GM12878 (cell line): Measurements from ENCODE around the gene CHN1.

Experiments used
- CBX5 ChIP-seq: sonication (generic); IDR thresholded peaks from 2 replicates; pipeline ENCODE4 v1.6.1; 2016; ENCODE audit warnings: low read depth, moderate library complexity, mild to moderate bottlenecking, inconsistent platforms
- CHD4 ChIP-seq: fragments of 200-600 bp; sonication (generic); IDR thresholded peaks from 2 replicates; pipeline ENCODE4 v1.6.1; 2016; ENCODE audit warnings: mild to moderate bottlenecking
- IKZF1 ChIP-seq: fragments of 450-650 bp; conservative IDR thresholded peaks from 2 replicates; pipeline ENCODE4 v1.6.1; 2017; ENCODE audit warnings: antibody characterized with exemption, mild to moderate bottlenecking
- POLR2A ChIP-seq: IDR thresholded peaks from 2 replicates; pipeline ENCODE4 v1.6.1; 2011; ENCODE audit warnings: low read depth, mild to moderate bottlenecking, low read length
- ZNF217 ChIP-seq: fragments of 450-650 bp; IDR thresholded peaks from 2 replicates; pipeline ENCODE4 v1.6.1; 2017; ENCODE audit warnings: antibody characterized with exemption, mild to moderate bottlenecking
- TF ChIP-seq, protein P1 (sequence below), 3 experiments: IDR thresholded peaks in 2 of 3; conservative IDR thresholded peaks in 1 of 3; 2 replicates each; pipeline ENCODE4 v1.5.1; 2011; ENCODE audit warnings: low read depth in 3 of 3, low read length in 3 of 3, mild to moderate bottlenecking in 3 of 3, control low read depth in 2 of 3, moderate library complexity in 2 of 3, inconsistent platforms in 1 of 3, mixed read lengths in 1 of 3; ENCODE audit not compliant: control insufficient read depth in 2 of 3, insufficient read depth in 1 of 3; ENCODE audit errors: extremely low read depth in 1 of 3
- TF ChIP-seq, protein P2 (sequence below): IDR thresholded peaks from 2 replicates; pipeline ENCODE4 v1.6.1; 2012; ENCODE audit warnings: mild to moderate bottlenecking, low read depth, low read length
- TF ChIP-seq, protein P3 (sequence below): fragments of 450-650 bp; formaldehyde crosslinking; IDR thresholded peaks from 2 replicates; pipeline ENCODE4 v1.4.0; 2022; ENCODE audit warnings: mild to moderate bottlenecking, moderate library complexity
- TF ChIP-seq, protein P4 (sequence below): IDR thresholded peaks from 2 replicates; pipeline ENCODE4 v1.6.1; 2012; ENCODE audit warnings: low read depth, low read length, improper control_type of control experiment

DNA sequence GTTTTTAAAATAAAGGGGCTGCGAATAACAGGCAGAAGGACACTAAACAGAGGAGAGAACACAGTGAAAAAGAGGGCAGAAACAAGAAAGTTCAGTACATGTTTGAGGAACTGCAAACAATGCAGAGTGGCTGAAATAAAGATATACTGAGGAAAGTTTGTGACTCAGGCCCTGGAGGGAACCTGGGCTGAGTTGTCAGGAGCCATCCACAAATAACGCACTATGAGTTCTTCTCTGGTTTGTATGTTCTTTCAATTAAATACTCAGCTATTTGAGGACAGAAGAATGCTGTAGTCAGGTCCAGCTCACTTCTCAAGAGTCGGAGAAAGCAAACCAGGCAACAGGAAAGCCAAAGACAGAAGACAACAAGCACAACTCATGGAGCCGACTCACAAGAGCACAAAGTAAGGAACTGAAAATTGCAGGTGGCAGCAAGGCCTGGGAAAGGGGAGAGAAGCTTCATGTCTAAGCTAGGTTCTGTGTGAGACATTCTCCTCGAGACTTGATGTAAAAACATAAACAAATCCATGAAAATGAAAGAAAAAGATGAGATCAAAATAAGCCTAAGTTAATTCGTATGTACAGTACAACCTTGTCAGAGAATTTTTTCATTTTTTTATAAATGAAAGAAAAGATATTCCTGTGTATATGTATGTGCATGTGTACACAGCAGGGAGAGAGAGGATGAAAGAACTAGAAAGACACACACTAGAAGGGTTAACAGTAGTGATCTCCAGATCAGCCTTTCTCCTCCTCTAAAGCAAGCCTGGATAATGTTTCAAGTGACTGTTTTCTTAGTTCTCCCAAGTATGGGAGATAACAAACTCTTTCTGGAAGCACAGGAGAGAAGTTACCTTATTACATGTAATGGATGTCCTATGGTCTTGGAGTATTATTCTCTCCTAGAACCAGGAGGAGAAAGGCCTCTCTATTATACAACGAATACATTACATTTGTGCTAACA lies 41.5 kb downstream of the CHN1 start:
- TF ChIP-seq CHD4 (no peak), ZNF217 (no peak), POLR2A (no peak), IKZF1 (no peak), CBX5 (no peak)
- TF ChIP-seq, protein P1, sequence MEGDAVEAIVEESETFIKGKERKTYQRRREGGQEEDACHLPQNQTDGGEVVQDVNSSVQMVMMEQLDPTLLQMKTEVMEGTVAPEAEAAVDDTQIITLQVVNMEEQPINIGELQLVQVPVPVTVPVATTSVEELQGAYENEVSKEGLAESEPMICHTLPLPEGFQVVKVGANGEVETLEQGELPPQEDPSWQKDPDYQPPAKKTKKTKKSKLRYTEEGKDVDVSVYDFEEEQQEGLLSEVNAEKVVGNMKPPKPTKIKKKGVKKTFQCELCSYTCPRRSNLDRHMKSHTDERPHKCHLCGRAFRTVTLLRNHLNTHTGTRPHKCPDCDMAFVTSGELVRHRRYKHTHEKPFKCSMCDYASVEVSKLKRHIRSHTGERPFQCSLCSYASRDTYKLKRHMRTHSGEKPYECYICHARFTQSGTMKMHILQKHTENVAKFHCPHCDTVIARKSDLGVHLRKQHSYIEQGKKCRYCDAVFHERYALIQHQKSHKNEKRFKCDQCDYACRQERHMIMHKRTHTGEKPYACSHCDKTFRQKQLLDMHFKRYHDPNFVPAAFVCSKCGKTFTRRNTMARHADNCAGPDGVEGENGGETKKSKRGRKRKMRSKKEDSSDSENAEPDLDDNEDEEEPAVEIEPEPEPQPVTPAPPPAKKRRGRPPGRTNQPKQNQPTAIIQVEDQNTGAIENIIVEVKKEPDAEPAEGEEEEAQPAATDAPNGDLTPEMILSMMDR (IDR thresholded peaks at IDR 0.05 in 2 of 3, conservative IDR thresholded peaks at IDR 0.05 in 1 of 3; ENCODE audit: control insufficient read depth in 2 of 3, extremely low read depth in 1 of 3, insufficient read depth in 1 of 3, low read depth in 3 of 3, low read length in 3 of 3), result no peak
- TF ChIP-seq, protein P2, sequence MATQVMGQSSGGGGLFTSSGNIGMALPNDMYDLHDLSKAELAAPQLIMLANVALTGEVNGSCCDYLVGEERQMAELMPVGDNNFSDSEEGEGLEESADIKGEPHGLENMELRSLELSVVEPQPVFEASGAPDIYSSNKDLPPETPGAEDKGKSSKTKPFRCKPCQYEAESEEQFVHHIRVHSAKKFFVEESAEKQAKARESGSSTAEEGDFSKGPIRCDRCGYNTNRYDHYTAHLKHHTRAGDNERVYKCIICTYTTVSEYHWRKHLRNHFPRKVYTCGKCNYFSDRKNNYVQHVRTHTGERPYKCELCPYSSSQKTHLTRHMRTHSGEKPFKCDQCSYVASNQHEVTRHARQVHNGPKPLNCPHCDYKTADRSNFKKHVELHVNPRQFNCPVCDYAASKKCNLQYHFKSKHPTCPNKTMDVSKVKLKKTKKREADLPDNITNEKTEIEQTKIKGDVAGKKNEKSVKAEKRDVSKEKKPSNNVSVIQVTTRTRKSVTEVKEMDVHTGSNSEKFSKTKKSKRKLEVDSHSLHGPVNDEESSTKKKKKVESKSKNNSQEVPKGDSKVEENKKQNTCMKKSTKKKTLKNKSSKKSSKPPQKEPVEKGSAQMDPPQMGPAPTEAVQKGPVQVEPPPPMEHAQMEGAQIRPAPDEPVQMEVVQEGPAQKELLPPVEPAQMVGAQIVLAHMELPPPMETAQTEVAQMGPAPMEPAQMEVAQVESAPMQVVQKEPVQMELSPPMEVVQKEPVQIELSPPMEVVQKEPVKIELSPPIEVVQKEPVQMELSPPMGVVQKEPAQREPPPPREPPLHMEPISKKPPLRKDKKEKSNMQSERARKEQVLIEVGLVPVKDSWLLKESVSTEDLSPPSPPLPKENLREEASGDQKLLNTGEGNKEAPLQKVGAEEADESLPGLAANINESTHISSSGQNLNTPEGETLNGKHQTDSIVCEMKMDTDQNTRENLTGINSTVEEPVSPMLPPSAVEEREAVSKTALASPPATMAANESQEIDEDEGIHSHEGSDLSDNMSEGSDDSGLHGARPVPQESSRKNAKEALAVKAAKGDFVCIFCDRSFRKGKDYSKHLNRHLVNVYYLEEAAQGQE, result no peak
- TF ChIP-seq, protein P3, sequence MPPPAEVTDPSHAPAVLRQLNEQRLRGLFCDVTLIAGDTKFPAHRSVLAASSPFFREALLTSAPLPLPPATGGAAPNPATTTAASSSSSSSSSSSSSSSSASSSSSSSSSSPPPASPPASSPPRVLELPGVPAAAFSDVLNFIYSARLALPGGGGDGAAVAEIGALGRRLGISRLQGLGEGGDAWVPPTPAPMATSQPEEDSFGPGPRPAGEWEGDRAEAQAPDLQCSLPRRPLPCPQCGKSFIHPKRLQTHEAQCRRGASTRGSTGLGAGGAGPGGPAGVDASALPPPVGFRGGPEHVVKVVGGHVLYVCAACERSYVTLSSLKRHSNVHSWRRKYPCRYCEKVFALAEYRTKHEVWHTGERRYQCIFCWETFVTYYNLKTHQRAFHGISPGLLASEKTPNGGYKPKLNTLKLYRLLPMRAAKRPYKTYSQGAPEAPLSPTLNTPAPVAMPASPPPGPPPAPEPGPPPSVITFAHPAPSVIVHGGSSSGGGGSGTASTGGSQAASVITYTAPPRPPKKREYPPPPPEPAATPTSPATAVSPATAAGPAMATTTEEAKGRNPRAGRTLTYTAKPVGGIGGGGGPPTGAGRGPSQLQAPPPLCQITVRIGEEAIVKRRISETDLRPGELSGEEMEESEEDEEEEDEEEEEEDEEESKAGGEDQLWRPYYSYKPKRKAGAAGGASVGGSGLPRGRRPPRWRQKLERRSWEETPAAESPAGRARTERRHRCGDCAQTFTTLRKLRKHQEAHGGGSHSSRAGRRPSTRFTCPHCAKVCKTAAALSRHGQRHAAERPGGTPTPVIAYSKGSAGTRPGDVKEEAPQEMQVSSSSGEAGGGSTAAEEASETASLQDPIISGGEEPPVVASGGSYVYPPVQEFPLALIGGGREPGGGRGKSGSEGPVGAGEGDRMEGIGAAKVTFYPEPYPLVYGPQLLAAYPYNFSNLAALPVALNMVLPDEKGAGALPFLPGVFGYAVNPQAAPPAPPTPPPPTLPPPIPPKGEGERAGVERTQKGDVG (CRISPR knock-in tag), result no peak
- TF ChIP-seq, protein P4, sequence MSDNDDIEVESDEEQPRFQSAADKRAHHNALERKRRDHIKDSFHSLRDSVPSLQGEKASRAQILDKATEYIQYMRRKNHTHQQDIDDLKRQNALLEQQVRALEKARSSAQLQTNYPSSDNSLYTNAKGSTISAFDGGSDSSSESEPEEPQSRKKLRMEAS, result no peak
